H1 (cell line): Measurements from ENCODE around the gene BABAM1. TPM values are rescaled to one million over a fixed set of nuclear protein-coding genes. Genes with fewer than 3 reads are reported as not detected.

Experiments
- CBX5 ChIP-seq: fragments of 300-800, 300-1000 bp; sonication (generic); IDR thresholded peaks from 2 replicates; pipeline ENCODE4 v1.7.1; 2016; ENCODE audit warnings: antibody characterized with exemption, low read length, low read depth
- E2F6 ChIP-seq: IDR thresholded peaks from 2 replicates; pipeline ENCODE4 v1.6.1; 2012; ENCODE audit warnings: inconsistent platforms
- EZH2 ChIP-seq: fragments of 200-600 bp; sonication (generic); IDR thresholded peaks from 2 replicates; pipeline ENCODE4 v1.7.1; 2012; ENCODE audit warnings: low read depth, mild to moderate bottlenecking, moderate library complexity, low read length, inconsistent platforms; ENCODE audit not compliant: severe bottlenecking
- MAX ChIP-seq: IDR thresholded peaks from 2 replicates; pipeline ENCODE4 v1.6.1; 2012; ENCODE audit warnings: inconsistent platforms
- RNF2 ChIP-seq: fragments of 200-900, 300-1000 bp; sonication (generic); IDR thresholded peaks from 2 replicates; pipeline ENCODE4 v1.7.1; 2016; ENCODE audit warnings: borderline replicate concordance, low read depth, mild to moderate bottlenecking, antibody characterized with exemption, low read length; ENCODE audit not compliant: poor library complexity, severe bottlenecking; ENCODE audit errors: missing control alignments
- RXRA ChIP-seq: IDR thresholded peaks from 2 replicates; pipeline ENCODE4 v1.6.1; 2011; ENCODE audit warnings: low read depth, mild to moderate bottlenecking, low read length, moderate library complexity; ENCODE audit not compliant: insufficient read depth
- polyA plus RNA-seq, 7 experiments: library from polyadenylated mRNA; depleted of rRNA in 3 of 7; stranded (reverse) in 5 of 7; unstranded in 2 of 7; fragments of >200 nt in 5 of 7; fragments of 200-250 nt in 2 of 7; gene quantifications; 1 replicate in 5 of 7; 2 replicates in 1 of 7; 4 replicates in 1 of 7; pipeline versions ENCODE4 v1.2.1 to v1.2.3, GENCODE V29; 2011 to 2013; ENCODE audit warnings: missing spikeins in 2 of 7, mixed read lengths in 2 of 7
- total RNA-seq: library from RNA; stranded (reverse); fragmentation: NEBNext Ultra II Directional; extraction: Animal tissue kit (Norgen Biotek cat#: 25700); gene quantifications from 2 replicates; pipeline ENCODE4 v1.2.1, GENCODE V29; 2021

Gene BABAM1
- total and polyA plus RNA-seq, 2 of the 8 experiments (the other 6 are each of a cell fraction or from before 2014, with no cell fraction given), result 127 to 133 TPM

DNA sequence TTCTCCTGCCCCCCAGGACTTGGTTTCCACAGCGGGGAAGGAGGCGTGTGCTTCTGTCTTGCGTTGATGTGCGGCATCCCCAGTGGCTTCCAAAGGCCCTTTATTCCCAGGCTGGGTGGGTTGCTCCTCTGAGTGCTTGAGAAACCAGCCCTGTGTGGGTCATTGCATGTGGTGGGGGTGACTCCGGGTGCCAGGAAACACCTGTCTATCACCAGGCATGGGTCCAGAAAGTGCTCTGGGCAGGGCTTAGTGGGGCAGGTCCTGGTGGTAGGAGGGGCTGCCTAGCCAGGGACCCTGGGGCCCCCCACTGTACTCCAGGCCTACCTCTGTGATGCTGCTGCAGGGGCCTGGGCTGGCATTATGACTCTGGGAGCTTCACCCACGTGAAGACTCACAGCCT is 51.7 kb downstream of the BABAM1 start (continued):
- TF ChIP-seq CBX5 (no peak), E2F6 (no peak), RXRA (no peak), EZH2 (no peak), RNF2 (no peak), MAX (no peak)
